CD4-positive, alpha-beta T cell treated with Interleukin-4 for 1 hour (primary cell): ENCODE data around the gene ASB16.

Experiments
- DNase-seq, 2 donors: peaks; one replicate each; pipeline ENCODE4 v3.0.0-alpha.2; 2020 to 2022

The ASB16 gene

GRCh38 chr17:44191369-44191768 is 20.9 kb downstream of the ASB16 start:
- DNase-seq = no peak

- DNase-seq = no peak
Measured at GRCh38 chr17:44191941-44192496, 21.5 kb downstream of the ASB16 start.

GRCh38 chr17:44192750-44193149 is 22.2 kb downstream of the ASB16 start:
- no peak for DNase-seq

GRCh38 chr17:44193326-44194084 is 23.0 kb downstream of the ASB16 start:
- DNase-seq = no peak

- DNase-seq = no peak
Measured at GRCh38 chr17:44197107-44197506, 26.6 kb downstream of the ASB16 start.

- DNase-seq = peak; percentile 72 to 81
Measured at GRCh38 chr17:44197980-44198720, 27.6 kb downstream of the ASB16 start.

- DNase-seq = peak; percentile 54 to 70
Measured at GRCh38 chr17:44198721-44199552, 28.4 kb downstream of the ASB16 start.

GRCh38 chr17:44199553-44200477 is 29.3 kb downstream of the ASB16 start, which contains the start of gene ATXN7L3:
Gene ATXN7L3, minus strand, starts transcription at chr17:44199884. Its CDS starts 1,814 bp downstream, at chr17:44198070.
- peak; percentile 99 to 100 for DNase-seq

GRCh38 chr17:44200478-44201155 is 30.1 kb downstream of the ASB16 start:
- DNase-seq = no peak

- DNase-seq = no peak
Measured at GRCh38 chr17:44202756-44203155, 32.3 kb downstream of the ASB16 start.

- peak; percentile 61 to 71 for DNase-seq
Measured at GRCh38 chr17:44203731-44204440, 33.4 kb downstream of the ASB16 start.

GRCh38 chr17:44204441-44204882 is 34.0 kb downstream of the ASB16 start:
- DNase-seq = no peak

GRCh38 chr17:44205962-44206824 is 35.7 kb downstream of the ASB16 start:
- no peak for DNase-seq

GRCh38 chr17:44206825-44207155 is 36.3 kb downstream of the ASB16 start:
- DNase-seq = no peak

- no peak for DNase-seq
Measured at GRCh38 chr17:44207319-44207718, 36.8 kb downstream of the ASB16 start.

- DNase-seq = no peak
Measured at GRCh38 chr17:44207743-44208142, 37.2 kb downstream of the ASB16 start.

GRCh38 chr17:44209786-44210341 is 39.4 kb downstream of the ASB16 start:
- DNase-seq = peak in 1 of 2 donors; percentile 17

GRCh38 chr17:44210342-44211192 is 40.1 kb downstream of the ASB16 start:
- peak; percentile 92 for DNase-seq
